GM19455 (cell line): Measurements from ENCODE around the gene SETD1A.

Experiments used
- ATAC-seq: cut with Tn5 transposase; IDR thresholded peaks from one replicate; pipeline ENCODE4 v1.9.1; 2021; ENCODE audit not compliant: unreplicated experiment

The SETD1A gene

GRCh38 chr16:30980434-30980833 is 22.9 kb downstream of the SETD1A start:
- no peak for ATAC-seq

GRCh38 chr16:30980959-30981358 is 23.4 kb downstream of the SETD1A start:
- no peak for ATAC-seq

- ATAC-seq = no peak
Observed at GRCh38 chr16:30982548-30983288, 25.2 kb downstream of the SETD1A start.

- no peak for ATAC-seq
Observed at GRCh38 chr16:30983289-30983889, 25.8 kb downstream of the SETD1A start.

- no peak for ATAC-seq
Observed at GRCh38 chr16:30983898-30984610, 26.5 kb downstream of the SETD1A start.

- ATAC-seq = no peak
Observed at GRCh38 chr16:30984669-30985400, 27.3 kb downstream of the SETD1A start, which contains the start of gene HSD3B7. HSD3B7 (plus strand) TSS chr16:30985207; CDS start chr16:30985659, 452 bp downstream.

GRCh38 chr16:30985401-30986128 is 28.0 kb downstream of the SETD1A start:
- no peak for ATAC-seq

GRCh38 chr16:30986129-30986991 is 28.8 kb downstream of the SETD1A start:
- no peak for ATAC-seq

- ATAC-seq = no peak
Observed at GRCh38 chr16:30987581-30988190, 30.1 kb downstream of the SETD1A start.

GRCh38 chr16:30989469-30990047 is 32.0 kb downstream of the SETD1A start:
- ATAC-seq = no peak

GRCh38 chr16:30990105-30990504 is 32.6 kb downstream of the SETD1A start:
- no peak for ATAC-seq

- no peak for ATAC-seq
Observed at GRCh38 chr16:30991052-30991451, 33.5 kb downstream of the SETD1A start.

GRCh38 chr16:30992276-30992780 is 34.8 kb downstream of the SETD1A start:
- no peak for ATAC-seq

- ATAC-seq = no peak
Observed at GRCh38 chr16:30992931-30993816, 35.6 kb downstream of the SETD1A start.

GRCh38 chr16:30995927-30996323 is 38.4 kb downstream of the SETD1A start:
- ATAC-seq = no peak

- ATAC-seq = peak; percentile 15
Observed at GRCh38 chr16:30996324-30996984, 38.9 kb downstream of the SETD1A start.
